ACC112 (cell line): Measurements from ENCODE around the gene FOXO3.
A peak's percentile ranks its signal among the peaks of the same experiment; 100 is the strongest.

Source experiments
- H2AFZ ChIP-seq: fragments of 200-600 bp; sonication (generic); one replicate; pipeline ENCODE4 v1.6.0; 2017; ENCODE audit warnings: antibody characterized with exemption, low read length; ENCODE audit not compliant: unreplicated experiment
- H3K27ac ChIP-seq: fragments of 200-600 bp; sonication (generic); 2 replicates; pipeline ENCODE4 v1.5.1; 2014; ENCODE audit warnings: low read depth, mild to moderate bottlenecking, antibody characterized with exemption, low read length, moderate library complexity
- H3K27me3 ChIP-seq: fragments of 200-600 bp; sonication (generic); 2 replicates; pipeline ENCODE4 v1.6.1; 2014; ENCODE audit warnings: mild to moderate bottlenecking, antibody characterized with exemption, low read length, moderate library complexity, mixed read lengths; ENCODE audit not compliant: insufficient read depth
- H3K36me3 ChIP-seq: fragments of 200-600 bp; sonication (generic); 2 replicates; pipeline ENCODE4 v1.6.1; 2016; ENCODE audit warnings: mild to moderate bottlenecking, antibody characterized with exemption, low read length, moderate library complexity, mixed read lengths; ENCODE audit not compliant: insufficient read depth
- H3K4me1 ChIP-seq: fragments of 200-600 bp; sonication (generic); one replicate; pipeline ENCODE4 v1.6.1; 2016; ENCODE audit warnings: low read length, mixed read lengths; ENCODE audit not compliant: insufficient read depth, unreplicated experiment, control insufficient read depth
- H3K4me3 ChIP-seq: fragments of 200-600 bp; sonication (generic); 2 replicates; pipeline ENCODE4 v1.5.1; 2014; ENCODE audit warnings: mild to moderate bottlenecking, low read depth, low read length
- H3K79me2 ChIP-seq: fragments of 200-600 bp; sonication (generic); one replicate; pipeline ENCODE4 v1.6.0; 2016; ENCODE audit warnings: low read length; ENCODE audit not compliant: control insufficient read depth, unreplicated experiment, insufficient read depth

The FOXO3 gene

GRCh38 chr6:108564178-108564577 lies 3.5 kb downstream of the FOXO3 start:
- peaks cover 69% of the 10 kb centered on the region for H3K79me2 ChIP-seq
- H3K27ac ChIP-seq: peak overlapping the region; percentile 91
- H3K36me3 ChIP-seq: peaks cover 10% of the 10 kb centered on the region; the same call in 1 of the 2 replicates
- no peak overlapping the region for H2AFZ ChIP-seq
- peaks cover 34% of the 10 kb centered on the region for H3K4me1 ChIP-seq
- peak overlapping the region; percentile 99 for H3K4me3 ChIP-seq
- H3K27me3 ChIP-seq: no peaks in the 10 kb centered on the region

GRCh38 chr6:108565091-108565766 lies 4.5 kb downstream of the FOXO3 start:
- peaks cover 34% of the 10 kb centered on the region for H3K4me1 ChIP-seq
- H3K36me3 ChIP-seq: peaks cover 15% of the 10 kb centered on the region
- H3K27me3 ChIP-seq: no peaks in the 10 kb centered on the region
- H2AFZ ChIP-seq: no peak overlapping the region
- peak overlapping the region; percentile 91 for H3K27ac ChIP-seq
- peaks cover 77% of the 10 kb centered on the region for H3K79me2 ChIP-seq
- peak overlapping the region; percentile 99 for H3K4me3 ChIP-seq

GRCh38 chr6:108565893-108566292 lies 5.2 kb downstream of the FOXO3 start:
- no peak overlapping the region for H2AFZ ChIP-seq
- peaks cover 18% of the 10 kb centered on the region for H3K36me3 ChIP-seq
- H3K27ac ChIP-seq: peak overlapping the region; percentile 91
- peaks cover 84% of the 10 kb centered on the region for H3K79me2 ChIP-seq
- H3K27me3 ChIP-seq: no peaks in the 10 kb centered on the region
- peak overlapping the region; percentile 99 for H3K4me3 ChIP-seq
- H3K4me1 ChIP-seq: peaks cover 34% of the 10 kb centered on the region

GRCh38 chr6:108566406-108566805 lies 5.7 kb downstream of the FOXO3 start:
- no peaks in the 10 kb centered on the region for H3K27me3 ChIP-seq
- peak overlapping the region; percentile 99; the same call in 1 of the 2 replicates for H3K4me3 ChIP-seq
- peaks cover 23% of the 10 kb centered on the region for H3K36me3 ChIP-seq
- peaks cover 34% of the 10 kb centered on the region for H3K4me1 ChIP-seq
- peaks cover 89% of the 10 kb centered on the region for H3K79me2 ChIP-seq
- peak overlapping the region; percentile 91 for H3K27ac ChIP-seq
- H2AFZ ChIP-seq: no peak overlapping the region

GRCh38 chr6:108568101-108568500 lies 7.4 kb downstream of the FOXO3 start:
- H2AFZ ChIP-seq: no peak overlapping the region
- H3K4me3 ChIP-seq: no peak overlapping the region
- H3K36me3 ChIP-seq: peaks cover 36% of the 10 kb centered on the region
- peaks cover 88% of the 10 kb centered on the region for H3K79me2 ChIP-seq
- no peak overlapping the region for H3K27ac ChIP-seq
- H3K27me3 ChIP-seq: no peaks in the 10 kb centered on the region
- H3K4me1 ChIP-seq: peaks cover 33% of the 10 kb centered on the region

GRCh38 chr6:108568551-108569305 lies 8.0 kb downstream of the FOXO3 start:
- H3K79me2 ChIP-seq: peaks cover 84% of the 10 kb centered on the region
- no peak overlapping the region for H3K4me3 ChIP-seq
- H3K4me1 ChIP-seq: peaks cover 30% of the 10 kb centered on the region
- peaks cover 36% of the 10 kb centered on the region for H3K36me3 ChIP-seq
- H3K27ac ChIP-seq: no peak overlapping the region
- no peak overlapping the region for H2AFZ ChIP-seq
- no peaks in the 10 kb centered on the region for H3K27me3 ChIP-seq

GRCh38 chr6:108570517-108570916 lies 9.8 kb downstream of the FOXO3 start:
- Histone ChIP-seq H3K27me3 (no peaks in the 10 kb centered on the region), H3K4me3 (no peak overlapping the region), H3K36me3 (peaks cover 36% of the 10 kb centered on the region), H3K27ac (no peak overlapping the region), H3K79me2 (peaks cover 83% of the 10 kb centered on the region), H2AFZ (no peak overlapping the region), H3K4me1 (peaks cover 18% of the 10 kb centered on the region)

GRCh38 chr6:108574457-108575141 lies 13.9 kb downstream of the FOXO3 start:
- no peak overlapping the region for H3K27ac ChIP-seq
- peaks cover 88% of the 10 kb centered on the region for H3K79me2 ChIP-seq
- H3K36me3 ChIP-seq: peaks cover 21% of the 10 kb centered on the region

GRCh38 chr6:108575905-108576494 lies 15.3 kb downstream of the FOXO3 start:
- H3K27ac ChIP-seq: no peak overlapping the region
- H3K36me3 ChIP-seq: peaks cover 17% of the 10 kb centered on the region; the same call in 1 of the 2 replicates
- H2AFZ ChIP-seq: no peak overlapping the region
- no peak overlapping the region for H3K4me3 ChIP-seq
- no peaks in the 10 kb centered on the region for H3K27me3 ChIP-seq
- peaks cover 88% of the 10 kb centered on the region for H3K79me2 ChIP-seq
- H3K4me1 ChIP-seq: peaks cover 45% of the 10 kb centered on the region

More at GRCh38 chr6:108574457-108575141, 13.9 kb downstream of the FOXO3 start:
- no peak overlapping the region for H3K4me3 ChIP-seq
- H3K4me1 ChIP-seq: peaks cover 31% of the 10 kb centered on the region
- H3K27me3 ChIP-seq: no peaks in the 10 kb centered on the region
- no peak overlapping the region for H2AFZ ChIP-seq

GRCh38 chr6:108576709-108577108 lies 16.0 kb downstream of the FOXO3 start:
- Histone ChIP-seq H2AFZ (no peak overlapping the region), H3K27ac (no peak overlapping the region), H3K27me3 (no peaks in the 10 kb centered on the region), H3K36me3 (peaks cover 10% of the 10 kb centered on the region; the same call in 1 of the 2 replicates), H3K4me3 (no peak overlapping the region), H3K4me1 (peaks cover 48% of the 10 kb centered on the region), H3K79me2 (peaks cover 83% of the 10 kb centered on the region)
